Stimulated activated CD8-positive, alpha-beta memory T cell treated with anti-CD3 and anti-CD28 coated beads, Interleukin-4, amount 100 ng/mL, for 4 hours (primary cell): Measurements from ENCODE around the gene PTPN20.

ENCODE experiments used
- DNase-seq, 2 donors: peaks; one replicate each; pipeline ENCODE4 v3.0.0-alpha.2; 2020; ENCODE audit warnings: low read depth in 2 of 2, low spot score in 1 of 2

The PTPN20 gene

DNA sequence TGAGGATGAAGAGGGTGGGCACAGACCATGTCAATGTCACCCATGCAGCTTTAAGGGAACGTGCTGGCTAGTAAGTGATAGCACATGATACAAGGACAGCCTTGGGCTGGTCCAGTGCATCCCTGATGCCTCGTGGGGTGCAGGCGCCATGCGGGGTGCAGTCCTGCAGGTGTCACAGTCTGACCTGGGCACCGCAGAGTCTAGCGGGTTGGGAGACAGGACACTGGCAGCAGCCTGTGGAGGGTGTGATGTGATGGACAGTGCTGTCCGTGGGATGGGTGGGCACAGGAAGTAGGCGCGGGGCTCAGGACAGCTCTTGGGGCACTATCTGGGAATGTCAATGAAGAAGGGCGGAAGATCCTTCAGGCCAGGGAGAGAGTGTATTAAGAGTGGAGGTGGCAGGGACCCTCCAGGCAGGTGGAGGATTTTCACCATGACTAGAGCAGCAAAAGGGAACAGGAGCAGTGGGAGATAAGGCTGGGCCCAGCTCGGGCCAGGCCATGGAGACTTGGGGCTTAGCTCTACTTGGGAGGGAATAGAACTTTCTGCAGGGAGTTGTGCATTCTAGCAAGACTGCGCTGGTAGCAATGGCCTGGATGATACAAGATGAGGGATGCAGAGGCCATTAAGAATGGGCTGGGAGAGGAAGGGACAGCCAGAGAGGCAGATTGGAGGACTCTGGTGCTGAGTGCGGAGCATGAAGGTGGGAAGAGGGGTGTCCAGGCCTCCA is 122.5 kb downstream of the PTPN20 start:
- no peak for DNase-seq

DNA sequence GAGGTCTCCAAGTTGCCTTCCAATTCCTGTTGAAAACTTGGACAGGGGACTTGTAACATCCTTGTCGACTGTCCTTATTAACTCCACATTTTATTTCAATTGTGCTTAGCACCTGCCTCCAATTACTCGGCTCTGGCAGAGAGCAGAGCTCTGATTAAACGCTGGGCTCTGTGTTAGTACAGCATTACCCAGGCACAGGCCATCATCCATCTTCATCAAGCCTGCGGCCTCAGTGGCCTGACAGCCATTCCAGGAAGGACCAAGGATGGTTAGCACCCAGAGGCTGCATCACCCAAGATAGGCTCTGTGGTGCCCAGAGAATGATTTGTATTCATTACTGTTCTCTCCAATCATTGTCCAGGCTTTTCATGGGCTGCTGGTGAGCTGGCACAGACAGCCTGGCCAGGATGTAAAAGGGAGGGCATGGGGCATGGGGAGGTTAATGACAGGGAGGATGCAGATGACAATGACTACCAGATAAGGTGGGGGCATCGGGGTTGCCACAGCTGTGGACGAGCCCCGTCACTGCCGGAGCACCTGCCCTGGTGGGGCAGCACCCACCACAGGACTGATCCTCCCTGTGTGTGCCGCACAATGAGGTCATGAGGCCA is 123.3 kb downstream of the PTPN20 start:
- no peak for DNase-seq

DNA sequence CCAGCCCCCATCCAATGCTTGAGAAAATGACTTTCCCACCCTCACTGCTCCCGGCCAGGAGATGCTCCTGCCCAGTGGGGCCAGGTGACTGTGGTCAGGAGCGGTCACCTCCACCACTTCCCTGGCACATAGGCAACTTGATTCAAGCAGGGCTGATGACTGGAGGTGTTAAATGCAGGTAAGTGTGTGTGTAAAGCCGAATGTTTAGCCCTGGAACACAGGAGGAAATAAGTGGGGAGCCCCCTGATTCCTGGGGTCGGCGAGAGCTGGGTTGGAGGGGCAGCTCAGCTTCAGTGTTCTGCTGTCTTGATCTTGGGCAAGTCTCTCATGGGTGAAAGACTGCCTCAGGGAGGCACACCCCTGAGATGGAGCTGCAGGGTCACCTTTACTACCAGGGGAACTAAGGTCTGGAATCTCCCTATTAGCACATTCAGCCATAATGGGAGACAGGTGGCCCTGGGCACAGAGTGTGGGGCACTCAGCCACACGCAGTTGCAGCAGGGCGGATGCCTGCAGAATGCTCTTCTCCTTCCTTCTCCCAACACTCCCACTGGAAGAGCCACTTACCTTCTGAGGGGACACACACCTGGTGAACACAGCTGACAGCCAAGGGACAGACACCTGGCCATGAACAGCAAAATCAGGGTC is 124.1 kb downstream of the PTPN20 start:
- no peak for DNase-seq

DNA sequence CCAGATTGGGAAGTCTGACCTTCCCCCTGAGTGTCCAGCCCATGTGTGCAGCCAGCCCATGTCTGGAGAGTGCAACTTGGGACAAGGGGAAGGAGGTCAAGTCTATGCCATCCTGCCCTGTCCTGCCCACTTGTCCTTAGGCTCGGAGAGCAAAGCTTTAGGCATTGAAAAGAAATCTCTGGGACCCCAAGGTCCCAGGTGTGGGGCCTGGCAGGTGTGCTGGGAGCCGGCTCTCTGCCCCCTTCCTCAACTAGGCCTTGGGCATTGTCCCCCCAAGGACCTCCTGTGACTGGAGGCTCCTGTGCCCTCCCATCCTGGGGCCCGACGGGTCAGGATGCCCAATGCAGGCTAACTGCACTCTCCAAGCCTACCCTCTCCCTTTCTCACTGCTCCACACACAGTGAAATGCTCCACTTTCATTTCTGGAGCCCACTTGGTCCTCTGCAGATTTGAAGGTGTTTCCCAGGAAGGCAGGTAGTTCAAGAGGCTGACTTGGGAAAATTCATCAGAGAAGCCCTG is 124.7 kb downstream of the PTPN20 start:
- DNase-seq: no peak

DNA sequence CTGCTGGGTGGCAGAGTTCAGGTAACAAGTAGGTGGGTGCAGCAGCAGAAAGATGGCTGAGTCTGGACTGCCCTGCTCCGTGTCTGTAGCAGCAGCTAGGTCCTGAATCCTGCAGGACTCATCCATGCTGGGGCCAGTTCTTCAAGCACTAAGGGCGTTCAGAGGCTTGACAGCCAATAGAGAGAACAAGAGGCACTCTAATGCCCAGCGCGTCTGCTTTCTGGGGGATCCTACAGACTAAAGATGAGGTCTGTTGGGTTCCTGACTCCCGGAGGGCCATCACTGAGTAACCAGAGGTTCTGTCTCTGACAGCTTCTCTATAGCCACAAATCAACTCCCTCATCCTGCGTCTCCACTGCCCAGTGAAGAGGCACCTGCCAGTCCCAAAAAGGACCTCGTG is 125.5 kb downstream of the PTPN20 start:
- no peak for DNase-seq

DNA sequence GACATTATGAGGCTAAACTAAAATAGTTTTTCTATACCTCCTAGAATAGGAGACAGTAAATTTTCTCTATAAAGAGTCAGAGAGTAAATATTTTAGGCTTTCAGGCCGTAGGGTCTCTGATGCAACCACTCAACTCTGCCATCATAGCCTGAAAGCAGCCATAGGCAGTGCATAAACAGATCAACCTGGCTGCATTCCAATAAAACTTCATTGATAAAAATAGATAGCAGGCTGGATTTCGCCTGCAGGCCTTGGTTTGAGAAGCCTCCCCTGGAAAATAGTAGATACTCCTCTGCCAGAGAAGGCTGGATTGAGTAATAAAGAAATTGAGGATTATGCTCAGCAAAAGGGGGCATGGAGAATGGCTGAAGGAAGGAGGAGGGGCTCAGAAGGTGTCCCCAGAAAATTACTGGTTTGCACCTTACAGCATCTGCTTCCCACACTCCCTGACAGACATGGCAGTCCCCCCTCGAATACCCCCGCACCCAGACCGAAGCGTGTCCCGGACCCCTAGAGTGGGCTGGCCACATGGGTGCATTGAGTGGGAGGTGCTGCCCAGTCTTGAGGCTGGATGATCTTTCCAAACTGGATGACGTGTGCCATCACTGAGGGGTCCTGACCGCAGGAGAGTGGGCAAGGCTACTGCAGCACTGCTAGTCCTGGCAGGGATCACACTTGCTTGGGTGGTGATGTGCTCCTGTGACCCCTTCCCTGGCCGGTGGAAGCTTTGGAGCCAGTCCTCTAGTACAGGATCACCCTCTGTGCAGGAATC is 126.6 kb downstream of the PTPN20 start:
- no peak for DNase-seq

DNA sequence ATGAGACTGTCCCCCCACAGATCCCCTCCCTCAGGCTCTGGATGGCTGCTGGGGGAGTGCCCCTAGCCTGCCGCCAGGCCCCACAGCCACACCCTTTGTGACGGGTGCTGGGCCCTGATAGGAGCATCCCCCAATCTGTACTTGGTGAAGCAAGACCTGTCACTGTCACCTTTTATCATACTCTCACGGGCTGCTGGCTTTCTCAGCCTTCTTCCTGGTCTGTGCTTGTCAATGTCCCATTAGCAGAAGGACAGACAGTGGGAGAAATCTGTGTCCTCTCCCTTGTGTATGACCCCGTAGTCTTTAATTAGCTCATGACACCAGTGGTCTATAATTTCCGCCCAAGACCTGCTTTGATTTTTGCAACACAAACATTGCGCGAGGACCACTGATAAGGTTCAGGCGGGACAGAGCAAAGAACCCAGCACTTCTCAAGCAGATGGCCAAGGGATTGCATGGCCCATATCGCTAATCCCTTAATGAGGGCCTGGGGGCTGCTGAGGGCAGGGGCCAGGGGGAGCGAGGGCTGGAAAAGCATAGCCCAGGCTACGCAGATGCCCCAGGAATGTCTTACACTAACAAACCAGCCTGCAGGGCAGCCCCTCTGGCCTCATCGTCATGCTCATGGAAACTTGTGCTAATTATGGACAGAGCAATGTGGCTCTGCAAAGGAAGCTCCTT is 127.8 kb downstream of the PTPN20 start:
- DNase-seq: no peak

DNA sequence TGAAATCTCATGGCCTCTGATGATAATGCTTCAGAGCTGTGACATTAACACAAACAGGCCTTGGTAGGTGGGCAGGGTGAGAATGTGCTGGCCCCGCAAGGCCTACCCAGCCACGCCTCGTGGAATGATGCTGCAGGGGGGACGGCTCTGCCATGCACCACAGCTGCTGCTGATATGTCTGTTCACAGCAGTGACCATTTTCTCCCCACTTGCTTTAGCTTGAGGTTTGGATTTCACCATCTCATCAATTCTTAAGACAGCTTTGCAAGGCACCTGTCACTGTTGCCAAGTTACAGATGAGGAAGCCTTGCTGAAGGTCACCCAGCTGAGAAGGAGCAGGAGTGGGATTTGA is 128.3 kb downstream of the PTPN20 start:
- no peak for DNase-seq

DNA sequence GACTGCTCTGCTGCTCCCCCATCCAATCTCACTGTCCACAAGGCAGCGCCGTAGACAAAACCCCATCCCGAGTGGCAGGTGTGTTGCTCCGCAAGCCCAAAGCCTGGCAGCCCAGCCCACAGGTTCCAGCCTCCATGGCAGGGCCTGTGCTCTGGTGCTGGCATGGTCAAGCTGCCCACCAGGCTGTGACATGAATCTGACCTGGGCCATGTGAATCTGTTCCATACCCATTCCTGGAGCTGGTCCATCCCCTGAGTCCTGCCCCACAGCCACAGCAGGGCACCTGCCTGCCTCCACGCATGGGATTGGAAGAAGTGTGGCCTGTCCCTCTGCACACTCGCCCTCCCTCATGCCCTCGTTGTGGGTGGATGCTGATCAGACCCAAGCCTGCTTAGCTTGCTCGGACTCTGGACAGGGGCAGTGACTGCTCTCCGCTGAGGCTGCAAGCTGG is 128.8 kb downstream of the PTPN20 start:
- no peak for DNase-seq

DNA sequence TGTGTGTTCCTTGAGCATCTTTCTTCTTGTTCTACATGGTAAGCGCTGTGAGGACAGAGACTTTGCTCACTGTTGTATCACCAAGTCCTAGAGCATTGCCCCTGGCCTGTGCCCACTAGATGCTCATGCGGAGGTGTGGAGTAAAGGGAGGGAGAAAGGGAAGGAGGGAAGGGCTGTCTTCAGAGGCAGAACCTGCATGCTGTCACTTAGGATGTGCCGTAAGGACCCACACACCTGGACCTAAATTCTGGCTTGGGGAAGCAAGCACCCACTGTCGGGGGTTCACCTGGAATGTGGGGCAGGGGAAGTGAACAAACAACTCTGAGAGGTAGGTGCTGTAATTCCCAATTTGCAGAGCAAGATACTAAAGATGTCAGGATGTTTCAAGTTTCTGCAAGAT is 129.5 kb downstream of the PTPN20 start:
- DNase-seq: no peak

DNA sequence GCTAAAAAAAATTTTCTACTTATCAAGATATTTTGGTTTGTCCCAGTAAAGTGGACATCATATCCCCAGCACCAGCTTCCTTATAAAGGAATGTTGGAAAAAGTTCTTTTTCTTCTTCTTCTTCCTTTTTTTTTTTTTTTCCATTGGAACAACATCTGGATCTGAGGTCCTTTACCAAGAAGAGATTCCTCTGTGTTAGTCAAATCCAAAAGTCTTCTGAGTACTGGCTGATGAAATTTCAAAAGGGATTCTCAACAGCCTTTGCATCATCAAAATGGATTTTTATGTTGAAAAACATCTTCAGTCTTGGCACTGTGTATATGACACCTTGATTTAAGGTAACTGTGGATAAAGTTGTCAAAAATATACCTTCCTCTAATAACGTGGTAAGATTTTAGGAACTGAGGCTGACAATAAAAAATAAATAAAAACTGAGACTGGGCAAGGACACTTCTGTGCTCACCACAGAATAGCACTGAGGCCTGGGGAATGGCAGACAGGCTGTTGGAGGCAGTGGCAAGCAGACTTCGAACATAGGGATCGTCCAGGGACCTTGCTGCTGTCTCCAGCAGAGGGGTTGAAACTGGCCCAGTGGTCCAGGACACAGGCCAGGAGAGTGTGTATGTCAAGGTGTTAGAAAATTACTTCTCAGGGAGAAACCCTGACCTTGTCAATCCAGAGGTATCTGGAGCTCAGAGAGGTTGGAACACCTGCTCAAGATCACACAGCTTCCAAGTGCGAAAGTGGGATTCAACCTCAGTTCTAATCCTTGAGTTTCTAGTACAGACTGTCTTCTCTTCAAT is 130.4 kb downstream of the PTPN20 start:
- no peak for DNase-seq

DNA sequence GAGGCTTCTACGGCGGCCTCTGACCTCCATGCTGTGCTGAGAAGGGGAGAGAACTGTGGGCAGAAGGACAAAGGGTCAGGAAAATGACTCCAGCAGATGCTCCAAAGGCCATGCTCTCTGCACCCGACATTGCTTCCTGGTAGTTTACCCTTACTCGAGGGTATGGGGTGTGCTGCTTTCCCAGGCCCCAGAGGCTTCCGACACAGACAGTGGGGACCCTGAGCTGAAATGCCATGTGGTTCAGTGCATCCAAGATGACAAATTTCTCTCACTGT is 130.9 kb downstream of the PTPN20 start:
- no peak for DNase-seq

DNA sequence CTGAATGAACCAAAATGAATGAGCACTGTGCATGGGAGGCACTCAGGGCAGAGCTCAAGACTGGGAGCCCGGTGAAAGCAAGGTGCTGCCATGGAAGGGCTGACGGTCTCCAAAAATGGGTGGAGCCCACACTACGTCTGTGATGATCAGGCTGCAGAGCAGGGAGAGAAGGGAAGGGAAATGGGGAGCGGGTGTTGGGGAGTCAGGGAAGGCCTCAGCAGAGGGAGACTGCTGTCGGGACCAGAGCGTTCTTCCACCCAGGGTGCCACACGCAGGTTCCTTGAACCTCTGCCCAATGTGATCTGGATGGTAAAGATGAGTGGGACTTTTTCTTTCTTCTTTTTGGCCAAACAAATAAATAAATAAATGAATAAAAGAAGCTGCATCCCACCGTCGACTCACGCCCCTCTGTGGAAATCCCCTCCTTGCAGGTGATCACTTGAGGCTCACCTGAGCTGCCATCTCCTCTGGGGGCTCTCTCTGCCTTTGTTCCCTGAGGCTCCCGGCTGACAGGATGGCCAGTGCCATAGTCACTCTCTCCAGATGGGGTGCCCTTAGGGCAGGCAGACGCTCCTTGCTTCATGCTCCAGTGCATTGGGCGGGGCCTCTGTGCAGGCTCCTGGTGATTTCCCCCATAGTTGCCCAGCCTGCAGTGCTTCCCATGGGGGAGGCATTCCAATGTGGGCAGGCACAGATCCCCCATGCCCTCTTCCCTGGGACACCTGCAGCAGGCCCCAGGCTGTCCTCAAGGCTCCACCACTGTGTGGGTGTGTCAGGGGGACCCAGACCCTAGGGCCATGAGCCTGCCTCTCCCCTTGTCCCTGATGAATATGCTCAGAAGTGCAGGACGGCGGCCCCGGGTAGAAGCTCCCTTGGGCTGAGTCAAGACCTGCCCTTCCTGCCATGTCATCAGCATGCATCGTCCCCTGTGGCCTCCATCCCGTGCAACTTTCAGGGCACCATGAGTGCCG is 131.8 kb downstream of the PTPN20 start:
- DNase-seq: no peak

DNA sequence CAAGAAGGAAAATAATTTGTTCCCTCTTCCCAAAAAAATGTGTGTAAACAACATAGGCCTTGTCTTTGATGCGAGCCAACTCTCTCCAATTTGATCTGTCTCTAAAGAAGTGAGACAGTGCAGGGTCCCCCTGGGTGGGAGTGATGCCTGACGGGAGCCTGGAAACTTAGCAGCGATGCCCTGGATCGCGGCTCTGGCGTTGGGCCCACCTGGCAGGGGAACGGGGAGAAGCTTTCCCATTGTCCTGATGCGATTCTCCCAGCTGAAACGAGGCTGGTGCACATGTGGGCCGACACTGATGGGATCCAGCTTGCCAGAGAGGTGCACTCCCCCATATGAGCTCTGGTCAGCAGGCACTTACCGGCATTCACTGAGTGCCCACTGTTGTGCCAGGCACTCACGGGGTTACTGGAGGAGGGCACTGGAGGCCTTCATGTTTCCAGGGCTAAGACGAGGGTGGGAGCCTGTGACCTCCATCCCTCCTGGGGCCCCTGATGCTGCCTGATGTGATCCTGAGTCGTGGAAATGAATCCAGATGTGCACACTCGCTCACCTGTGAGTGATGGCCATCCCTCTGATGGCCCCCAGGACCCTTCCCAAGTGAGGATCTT is 132.8 kb downstream of the PTPN20 start:
- no peak for DNase-seq

DNA sequence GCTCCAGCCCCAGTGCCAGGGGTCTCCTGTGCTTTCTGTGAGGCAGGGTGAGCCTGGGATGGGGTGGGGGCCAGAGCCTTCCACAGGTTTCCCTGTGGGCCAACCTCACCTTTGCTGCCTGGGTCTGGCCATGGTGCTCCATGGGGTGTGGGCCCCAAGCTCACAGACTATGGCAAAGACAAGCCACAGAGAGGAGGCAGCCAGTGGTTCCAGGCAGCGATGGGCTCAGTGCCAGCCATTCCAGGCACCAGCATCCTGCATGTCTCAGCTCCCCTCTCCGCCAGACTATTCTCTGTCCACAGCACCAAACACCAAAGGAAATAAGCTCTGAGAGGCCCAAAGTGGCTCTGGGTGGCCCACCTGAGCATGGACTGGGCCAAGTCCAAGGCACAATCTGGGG is 133.5 kb downstream of the PTPN20 start:
- DNase-seq: no peak

DNA sequence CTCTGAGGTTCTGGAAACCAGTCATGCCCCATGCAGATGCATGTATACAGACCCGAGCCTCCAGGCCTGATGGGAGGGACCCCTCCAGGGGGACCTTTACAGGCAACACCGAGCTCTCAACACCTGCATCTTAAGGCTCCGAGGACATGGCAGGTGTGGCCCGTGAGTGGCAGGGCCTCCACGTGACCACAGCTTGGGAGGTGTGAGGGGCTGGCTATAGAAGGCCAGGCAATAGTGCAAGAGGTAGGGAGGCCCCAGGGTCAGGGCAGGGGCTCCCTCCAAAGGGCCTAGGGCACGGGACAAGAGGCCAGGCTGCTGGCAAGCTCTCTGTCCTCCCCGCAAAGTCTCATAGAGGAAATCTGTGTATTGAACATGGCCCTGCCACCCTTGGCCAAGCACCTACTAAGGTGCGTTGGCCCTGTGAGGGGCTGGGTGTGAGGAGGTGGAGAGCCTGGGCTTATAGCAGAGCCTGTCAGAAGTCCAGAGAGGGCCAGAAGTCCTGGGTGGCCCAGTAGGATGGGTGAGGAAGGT is 134.2 kb downstream of the PTPN20 start:
- DNase-seq: no peak

DNA sequence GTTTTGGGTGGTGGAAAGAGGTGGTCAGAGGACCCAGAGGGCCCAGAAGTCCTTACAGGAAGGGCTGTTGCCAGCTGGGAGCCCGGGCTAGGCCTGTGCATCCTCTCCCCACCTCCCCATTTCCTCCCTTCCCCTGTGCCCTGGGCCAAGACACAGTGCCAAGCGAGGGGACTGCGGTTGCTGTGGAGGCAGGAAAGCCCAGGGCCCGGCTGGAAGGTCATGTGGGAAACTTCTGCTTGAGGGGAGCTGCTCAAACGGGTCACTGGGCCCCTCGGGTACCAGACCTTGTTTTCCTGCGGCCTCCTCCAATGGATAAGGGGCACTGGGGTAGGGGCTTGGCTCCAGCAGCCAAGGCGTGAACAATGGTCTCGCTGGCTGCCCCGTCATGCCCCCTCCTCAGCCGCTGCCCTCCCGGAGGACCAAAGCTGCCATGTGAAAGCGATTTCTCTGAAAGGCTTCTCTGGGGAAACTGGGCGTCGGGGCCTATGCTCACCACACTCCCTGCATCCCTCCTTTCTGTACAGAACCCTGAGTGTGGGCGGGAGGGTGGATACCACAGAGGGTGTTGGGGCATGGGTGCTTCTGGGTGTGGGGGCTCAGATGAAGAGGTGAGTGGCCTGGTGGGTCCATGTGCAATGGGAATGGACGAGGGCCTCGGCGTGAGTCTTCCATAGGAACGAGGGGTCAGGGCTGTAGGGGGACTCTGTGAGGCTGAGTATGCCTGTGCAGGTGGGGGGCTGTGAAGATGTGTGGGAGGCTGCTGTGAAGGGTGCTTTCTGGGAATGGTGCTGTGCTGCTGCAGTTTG is 135.3 kb downstream of the PTPN20 start:
- no peak for DNase-seq

DNA sequence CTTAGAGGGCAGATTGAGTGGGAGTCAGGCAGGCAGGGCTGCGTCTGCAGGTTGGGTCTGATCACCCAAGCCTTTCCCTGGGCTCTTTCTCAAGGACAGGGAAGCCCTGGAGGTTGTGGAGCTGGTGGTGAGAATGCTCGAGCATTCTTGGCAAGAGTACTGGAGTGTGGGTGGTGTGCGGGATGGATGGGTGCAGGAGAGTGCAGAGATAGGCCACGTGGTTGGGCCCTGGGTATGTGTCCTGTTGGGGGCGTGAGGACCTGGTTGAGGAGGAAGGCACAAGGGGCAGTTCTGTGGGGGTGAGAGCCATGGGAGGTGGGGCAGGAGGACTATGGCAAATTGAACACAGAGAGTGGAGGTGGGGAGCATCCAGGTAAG is 135.9 kb downstream of the PTPN20 start:
- DNase-seq: no peak
